Stimulated activated CD4-positive, alpha-beta T cell treated with anti-CD3 and anti-CD28 coated beads, TNF-alpha, amount 100 ng/mL, for 24 hours (primary cell): ENCODE results near the gene PADI1.
"Not testable (repeated sequence)": the region's sequence is repeated elsewhere in the genome, so short reads cannot be mapped to it uniquely, and the experiment has no call there.

Experiments used
- DNase-seq, 3 experiments: peaks; one replicate each; pipeline ENCODE4 v3.0.0-alpha.2; 2020; ENCODE audit warnings: low read depth in 3 of 3

PADI1 gene

GRCh38 chr1:17241011-17241779 is 36.3 kb downstream of the PADI1 start:
- DNase-seq = not testable (repeated sequence)

GRCh38 chr1:17241780-17242074 is 36.8 kb downstream of the PADI1 start:
- not testable (repeated sequence) for DNase-seq

- no peak for DNase-seq
These were observed 38.3 kb downstream of the PADI1 start for GRCh38 chr1:17243274-17243673.

- DNase-seq = no peak
These were observed 40.2 kb downstream of the PADI1 start for GRCh38 chr1:17244821-17245740.

GRCh38 chr1:17245816-17246325 is 40.9 kb downstream of the PADI1 start:
- no peak for DNase-seq

GRCh38 chr1:17246971-17247370 is 42.0 kb downstream of the PADI1 start:
- DNase-seq = no peak

GRCh38 chr1:17248781-17249180 is 43.9 kb downstream of the PADI1 start, which contains the start of gene PADI3:
PADI3 (plus strand) TSS chr1:17249098; CDS start chr1:17249138, 40 bp downstream.
- DNase-seq = no peak

GRCh38 chr1:17250601-17251000 is 45.7 kb downstream of the PADI1 start:
- DNase-seq = no peak

- no peak for DNase-seq
These were observed 46.3 kb downstream of the PADI1 start for GRCh38 chr1:17251246-17251645.

GRCh38 chr1:17251701-17252376 is 46.9 kb downstream of the PADI1 start:
- DNase-seq = no peak

- no peak for DNase-seq
These were observed 50.4 kb downstream of the PADI1 start for GRCh38 chr1:17255336-17255735.

GRCh38 chr1:17258116-17258757 is 53.3 kb downstream of the PADI1 start:
- no peak for DNase-seq

- no peak for DNase-seq
These were observed 53.8 kb downstream of the PADI1 start for GRCh38 chr1:17258758-17259130.

- no peak for DNase-seq
These were observed 54.4 kb downstream of the PADI1 start for GRCh38 chr1:17259233-17259873.

GRCh38 chr1:17260264-17260663 is 55.3 kb downstream of the PADI1 start:
- DNase-seq = no peak

GRCh38 chr1:17260738-17261137 is 55.8 kb downstream of the PADI1 start:
- no peak for DNase-seq

GRCh38 chr1:17263936-17264335 is 59.0 kb downstream of the PADI1 start:
- DNase-seq = no peak

- DNase-seq = no peak
These were observed 59.5 kb downstream of the PADI1 start for GRCh38 chr1:17264470-17264869.

- no peak for DNase-seq
These were observed 60.2 kb downstream of the PADI1 start for GRCh38 chr1:17265162-17265561.

GRCh38 chr1:17265950-17266349 is 61.0 kb downstream of the PADI1 start:
- DNase-seq = no peak
